Parathyroid adenoma (tissue), 2 donors: ENCODE measurements around the gene VPS13D.

Experiments
- H2AFZ ChIP-seq: fragments of 300-600 bp; sonication (generic); one replicate; pipeline ENCODE4 v1.7.0; 2017; ENCODE audit warnings: antibody characterized with exemption, mild to moderate bottlenecking
- H3K27ac ChIP-seq: fragments of 300-600 bp; sonication (generic); one replicate; pipeline ENCODE4 v1.7.0; 2017
- H3K27me3 ChIP-seq: fragments of 300-600 bp; sonication (generic); one replicate; pipeline ENCODE4 v1.7.0; 2017; ENCODE audit warnings: low read length; ENCODE audit not compliant: control insufficient read depth, insufficient read depth
- H3K36me3 ChIP-seq: fragments of 300-600 bp; sonication (generic); one replicate; pipeline ENCODE4 v1.7.0; 2017; ENCODE audit warnings: low read length; ENCODE audit not compliant: control insufficient read depth, insufficient read depth
- H3K4me1 ChIP-seq: fragments of 300-600 bp; sonication (generic); one replicate; pipeline ENCODE4 v1.7.0; 2017; ENCODE audit warnings: control low read depth
- H3K4me2 ChIP-seq: fragments of 300-600 bp; sonication (generic); one replicate; pipeline ENCODE4 v1.7.0; 2017; ENCODE audit warnings: low read length
- H3K4me3 ChIP-seq: fragments of 300-600 bp; sonication (generic); one replicate; pipeline ENCODE4 v1.7.0; 2017; ENCODE audit warnings: low read depth, low read length
- H3K79me2 ChIP-seq: fragments of 300-600 bp; sonication (generic); one replicate; pipeline ENCODE4 v1.7.0; 2017; ENCODE audit warnings: control low read depth
- H3K9ac ChIP-seq: fragments of 300-600 bp; sonication (generic); one replicate; pipeline ENCODE4 v1.7.0; 2017; ENCODE audit warnings: mild to moderate bottlenecking
- H3K9me3 ChIP-seq: fragments of 300-600 bp; sonication (generic); one replicate; pipeline ENCODE4 v1.7.0; 2017; ENCODE audit warnings: low read length; ENCODE audit not compliant: control insufficient read depth
- CTCF ChIP-seq: fragments of 300-600 bp; sonication (generic); IDR thresholded peaks from one replicate; pipeline ENCODE4 v1.7.0; 2017; ENCODE audit warnings: antibody characterized with exemption, mild to moderate bottlenecking
- donor health status: primary hyperparathyroidism.

VPS13D gene

GRCh38 chr1:12197483-12197880, 32.3 kb upstream of the VPS13D start:
- Histone ChIP-seq H3K79me2 (no peaks in the 10 kb centered on the region), H3K36me3 (no peaks in the 10 kb centered on the region), H3K4me1 (no peaks in the 10 kb centered on the region), H3K9ac (no peak overlapping the region), H3K27me3 (no peaks in the 10 kb centered on the region), H3K4me3 (no peak overlapping the region), H3K9me3 (no peaks in the 10 kb centered on the region), H3K27ac (no peak overlapping the region), H2AFZ (no peak overlapping the region), H3K4me2 (no peak overlapping the region)
- TF ChIP-seq CTCF, result no peak

DNA sequence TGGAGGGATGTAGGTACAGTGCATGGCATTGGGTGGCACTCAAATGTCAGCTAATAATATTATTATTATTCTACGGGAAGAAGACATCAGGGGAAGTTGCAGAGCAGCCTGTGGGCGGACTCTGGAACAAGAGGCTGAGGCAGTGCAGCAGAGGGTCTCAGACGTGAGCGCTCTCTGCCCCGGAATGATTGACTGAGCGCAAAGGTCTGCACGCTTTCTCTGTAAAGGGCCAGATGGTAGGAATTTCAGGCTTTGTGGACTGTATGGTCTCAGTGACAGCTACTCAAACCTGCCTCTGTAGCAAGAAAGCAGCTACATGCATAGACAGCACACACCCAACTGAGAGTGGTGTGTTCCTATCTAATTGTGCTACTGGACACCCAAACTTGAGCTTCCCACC, 29.6 kb upstream of the VPS13D start:
- no peaks in the 10 kb centered on the region for H3K79me2 ChIP-seq
- H3K9me3 ChIP-seq, result no peaks in the 10 kb centered on the region
- no peak overlapping the region for H3K4me3 ChIP-seq
- no peak overlapping the region for H3K27ac ChIP-seq
- H3K27me3 ChIP-seq, result no peaks in the 10 kb centered on the region
- H3K4me1 ChIP-seq, result no peaks in the 10 kb centered on the region
- no peak overlapping the region for H2AFZ ChIP-seq
- TF ChIP-seq CTCF, result no peak
- H3K4me2 ChIP-seq, result no peak overlapping the region
- H3K36me3 ChIP-seq, result no peaks in the 10 kb centered on the region
- no peak overlapping the region for H3K9ac ChIP-seq

DNA sequence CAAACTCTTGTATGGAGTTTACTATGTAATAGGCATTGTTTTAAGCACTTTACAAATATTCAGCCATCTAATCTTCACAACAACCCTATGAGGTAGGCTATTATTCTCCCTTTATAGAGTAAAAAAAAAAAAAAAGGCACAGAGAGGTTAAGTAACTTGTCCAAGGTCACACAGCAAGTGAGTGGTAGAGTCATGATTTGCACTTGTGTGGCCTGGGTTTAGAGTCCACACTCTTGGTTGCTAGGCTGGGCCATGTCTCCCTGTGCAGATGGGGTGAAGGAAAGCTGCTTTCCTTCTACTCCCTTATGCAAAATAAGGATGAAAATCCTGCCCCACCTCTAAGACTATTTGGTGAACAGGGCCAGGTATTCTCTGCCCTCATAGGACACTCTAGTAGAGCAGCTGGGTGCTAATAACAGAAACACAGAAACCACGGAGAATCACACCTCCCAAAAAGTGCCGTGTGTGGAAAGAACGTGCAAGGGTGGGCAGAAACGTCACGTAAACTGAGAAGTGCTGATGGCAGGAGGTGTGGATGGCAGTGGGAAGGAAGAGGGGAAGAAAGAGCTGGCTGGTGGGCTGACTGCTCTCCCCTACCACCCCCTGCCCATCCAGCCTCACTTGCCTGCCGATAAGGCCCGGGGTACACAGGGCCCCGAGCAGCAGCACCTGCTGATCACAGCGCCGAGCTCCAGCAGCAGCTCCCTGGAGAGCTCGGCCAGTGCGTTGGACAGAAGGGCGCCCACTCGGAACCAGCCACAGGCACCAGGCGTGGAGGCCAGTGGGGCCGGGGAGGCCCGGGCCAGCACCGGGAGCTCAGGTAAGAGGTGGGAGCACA, 28.3 kb upstream of the VPS13D start:
- no peaks in the 10 kb centered on the region for H3K9me3 ChIP-seq
- no peak overlapping the region for H3K9ac ChIP-seq
- H3K4me1 ChIP-seq, result no peaks in the 10 kb centered on the region
- no peaks in the 10 kb centered on the region for H3K79me2 ChIP-seq
- no peak overlapping the region for H3K4me3 ChIP-seq
- TF ChIP-seq CTCF, result no peak
- no peaks in the 10 kb centered on the region for H3K27me3 ChIP-seq
- no peak overlapping the region for H3K4me2 ChIP-seq
- no peak overlapping the region for H2AFZ ChIP-seq
- H3K27ac ChIP-seq, result no peak overlapping the region
- no peaks in the 10 kb centered on the region for H3K36me3 ChIP-seq

GRCh38 chr1:12202190-12202497, 27.7 kb upstream of the VPS13D start:
- Histone ChIP-seq H3K4me2 (no peak overlapping the region), H3K4me1 (no peaks in the 10 kb centered on the region), H3K9ac (no peak overlapping the region), H2AFZ (no peak overlapping the region), H3K36me3 (no peaks in the 10 kb centered on the region), H3K4me3 (no peak overlapping the region), H3K27ac (no peak overlapping the region), H3K9me3 (no peaks in the 10 kb centered on the region), H3K79me2 (no peaks in the 10 kb centered on the region), H3K27me3 (no peaks in the 10 kb centered on the region)
- TF ChIP-seq CTCF, result no peak

- H3K9ac ChIP-seq, result no peak overlapping the region
- no peak overlapping the region for H2AFZ ChIP-seq
- no peak overlapping the region for H3K4me2 ChIP-seq
- no peaks in the 10 kb centered on the region for H3K4me1 ChIP-seq
- H3K4me3 ChIP-seq, result no peak overlapping the region
- H3K27me3 ChIP-seq, result no peaks in the 10 kb centered on the region
- TF ChIP-seq CTCF, result no peak
- H3K79me2 ChIP-seq, result no peaks in the 10 kb centered on the region
- H3K36me3 ChIP-seq, result no peaks in the 10 kb centered on the region
- H3K27ac ChIP-seq, result no peak overlapping the region
- no peaks in the 10 kb centered on the region for H3K9me3 ChIP-seq
Measured at GRCh38 chr1:12202577-12202976, 27.3 kb upstream of the VPS13D start.
